A549 (cell line): ENCODE results near the gene MTTP. TPM values are rescaled to one million over a fixed set of nuclear protein-coding genes. Genes with fewer than 3 reads are reported as not detected.

ENCODE experiments used
- ATAC-seq, 2 experiments: fragments of 200-7000 bp in 1 of 2; fragments of >200 bp in 1 of 2; cut with Nextera tagmentation in 1 of 2; cut with Tn5 transposase in 1 of 2; 3 replicates each; pipeline versions ENCODE4 v1.8.0 to v1.9.1; 2018 to 2020; ENCODE audit warnings: mild to moderate bottlenecking in 1 of 2, moderate library complexity in 1 of 2
- CTCF ChIA-PET: fragments of 300-600 bp; sonication (Branson Sonifier 250); formaldehyde crosslinking; extraction: SDS; loops from one replicate; lab custom pipeline; 2021; ENCODE audit warnings: antibody characterized with exemption, inconsistent platforms; lab: Yijun Ruan, JAX
- POLR2A ChIA-PET: fragments of 350-600 bp; formaldehyde crosslinking; extraction: SDS; loops from one replicate; lab custom pipeline; 2021; ENCODE audit warnings: antibody characterized with exemption, inconsistent platforms; lab: Yijun Ruan, JAX
- DNase-seq, 2 experiments: peaks; one replicate each; pipeline versions ENCODE4 v3.0.0 to v3.0.0-alpha.2; 2011 to 2016; ENCODE audit warnings: low read depth in 1 of 2, low spot score in 1 of 2
- FAIRE-seq: peaks from 2 replicates; lab custom pipeline; 2011; peaks lifted over from hg19 to GRCh38; lab: Jason Lieb, UNC
- H3K27ac ChIP-seq, 2 experiments: fragments of >200 bp; sonication (Bioruptor Twin); formaldehyde crosslinking; 3 replicates each; pipeline ENCODE4 v1.5.1; 2016 to 2017
- H3K4me1 ChIP-seq: fragments of >200 bp; sonication (Bioruptor Twin); formaldehyde crosslinking; 3 replicates; pipeline ENCODE4 v1.6.1; 2016
- H3K4me2 ChIP-seq: fragments of >200 bp; sonication (Bioruptor Twin); formaldehyde crosslinking; 3 replicates; pipeline ENCODE4 v1.6.1; 2016
- H3K4me3 ChIP-seq: fragments of >200 bp; sonication (Bioruptor Twin); formaldehyde crosslinking; 3 replicates; pipeline ENCODE4 v1.5.1; 2016
- H3K9me3 ChIP-seq: fragments of >200 bp; sonication (Bioruptor Twin); formaldehyde crosslinking; 3 replicates; pipeline ENCODE4 v1.6.1; 2016
- CEBPB ChIP-seq, 2 experiments: fragments of >200 bp in 1 of 2; sonication (Bioruptor Twin) in 1 of 2; formaldehyde crosslinking in 1 of 2; IDR thresholded peaks; 2 replicates each; pipeline ENCODE4 v1.6.1; 2012 to 2016
- CHD2 ChIP-seq: fragments of 150-350 bp; IDR thresholded peaks from 2 replicates; pipeline ENCODE4 v1.6.1; 2014; ENCODE audit warnings: low read length; ENCODE audit not compliant: partially characterized antibody
- CHD4 ChIP-seq: fragments of 200-600 bp; sonication (generic); IDR thresholded peaks from 2 replicates; pipeline ENCODE4 v1.6.1; 2016; ENCODE audit warnings: antibody characterized with exemption, mild to moderate bottlenecking, borderline replicate concordance
- EHMT2 ChIP-seq: fragments of 200-600 bp; sonication (generic); IDR thresholded peaks from 2 replicates; pipeline ENCODE4 v1.6.1; 2016; ENCODE audit warnings: antibody characterized with exemption, low read depth, mild to moderate bottlenecking, moderate library complexity
- FOSB ChIP-seq: fragments of 250-450 bp; sonication (Bioruptor Pico); IDR thresholded peaks from 2 replicates; pipeline ENCODE4 v1.5.0; 2020; ENCODE audit warnings: mild to moderate bottlenecking, moderate library complexity
- HDAC2 ChIP-seq: fragments of 200-600 bp; sonication (generic); IDR thresholded peaks from 2 replicates; pipeline ENCODE4 v1.6.1; 2016
- HOXA7 ChIP-seq: fragments of 250-450 bp; sonication (Bioruptor Pico); IDR thresholded peaks from 2 replicates; pipeline ENCODE4 v1.5.0; 2020; ENCODE audit warnings: mild to moderate bottlenecking, moderate library complexity
- JUNB ChIP-seq: fragments of >200 bp; sonication (Bioruptor Twin); formaldehyde crosslinking; IDR thresholded peaks from 2 replicates; pipeline ENCODE4 v1.6.1; 2016
- KDM1A ChIP-seq: fragments of 200-600 bp; sonication (generic); IDR thresholded peaks from 2 replicates; pipeline ENCODE4 v1.6.1; 2016; ENCODE audit warnings: low read depth, mild to moderate bottlenecking
- KDM5A ChIP-seq: fragments of 200-600 bp; sonication (generic); IDR thresholded peaks from 2 replicates; pipeline ENCODE4 v1.6.1; 2016; ENCODE audit warnings: antibody characterized with exemption, mild to moderate bottlenecking
- MYC ChIP-seq: IDR thresholded peaks from 2 replicates; pipeline ENCODE4 v1.6.1; 2012; ENCODE audit warnings: mild to moderate bottlenecking, inconsistent platforms, low read length, improper control_type of control experiment, borderline replicate concordance
- NPAS2 ChIP-seq: fragments of 250-450 bp; sonication (Bioruptor Pico); IDR thresholded peaks from 2 replicates; pipeline ENCODE4 v1.8.0; 2022; ENCODE audit warnings: mild to moderate bottlenecking, moderate library complexity, borderline replicate concordance
- PHF8 ChIP-seq: fragments of 200-600 bp; sonication (generic); IDR thresholded peaks from 2 replicates; pipeline ENCODE4 v1.6.1; 2016; ENCODE audit warnings: low read depth, mild to moderate bottlenecking, antibody characterized with exemption, moderate library complexity, borderline replicate concordance
- POLR2A ChIP-seq: IDR thresholded peaks from 2 replicates; pipeline ENCODE4 v1.6.1; 2012; ENCODE audit warnings: mild to moderate bottlenecking, low read length
- POLR2AphosphoS2 ChIP-seq: conservative IDR thresholded peaks from 2 replicates; pipeline ENCODE4 v1.6.1; 2012; ENCODE audit warnings: low read length, improper control_type of control experiment, inconsistent platforms
- RAD21 ChIP-seq, 2 experiments: fragments of >200 bp in 1 of 2; sonication (Bioruptor Twin) in 1 of 2; formaldehyde crosslinking in 1 of 2; IDR thresholded peaks in 1 of 2; conservative IDR thresholded peaks in 1 of 2; 2 replicates in 1 of 2; 3 replicates in 1 of 2; pipeline ENCODE4 v1.6.1; 2012 to 2018; ENCODE audit warnings: inconsistent platforms in 1 of 2
- RCOR1 ChIP-seq: fragments of 150-350 bp; IDR thresholded peaks from 2 replicates; pipeline ENCODE4 v1.6.1; 2014; ENCODE audit warnings: antibody characterized with exemption, low read length, low read depth
- RFX5 ChIP-seq: fragments of 450-650 bp; IDR thresholded peaks from 2 replicates; pipeline ENCODE4 v1.7.1; 2014; ENCODE audit warnings: antibody characterized with exemption, mild to moderate bottlenecking, moderate library complexity
- RNF2 ChIP-seq: fragments of 200-600 bp; sonication (generic); IDR thresholded peaks from 2 replicates; pipeline ENCODE4 v1.6.1; 2016; ENCODE audit warnings: low read depth, mild to moderate bottlenecking, antibody characterized with exemption, moderate library complexity, borderline replicate concordance
- SREBF2 ChIP-seq: fragments of 450-650 bp; IDR thresholded peaks from 2 replicates; pipeline ENCODE4 v1.6.1; 2014; ENCODE audit warnings: mild to moderate bottlenecking, moderate library complexity
- TFCP2L1 ChIP-seq: fragments of 250-450 bp; sonication (Bioruptor Pico); IDR thresholded peaks from 2 replicates; pipeline ENCODE4 v1.5.0; 2021; ENCODE audit warnings: mild to moderate bottlenecking
- ZFP36 ChIP-seq: fragments of 450-650 bp; IDR thresholded peaks from 2 replicates; pipeline ENCODE4 v1.6.1; 2014; ENCODE audit warnings: borderline replicate concordance; ENCODE audit not compliant: partially characterized antibody
- ZNF302 ChIP-seq: fragments of 250-450 bp; sonication (Bioruptor Pico); IDR thresholded peaks from 2 replicates; pipeline ENCODE4 v1.9.0; 2021; ENCODE audit warnings: inconsistent platforms, mild to moderate bottlenecking, moderate library complexity
- WGBS: methylation state at CpG from one replicate; pipeline ENCODE4 v1.1.6; 2017; ENCODE audit errors: missing lambda C conversion rate; 5-methylcytosine and 5-hydroxymethylcytosine counted together
- polyA plus RNA-seq, 4 experiments: library from polyadenylated mRNA; depleted of rRNA in 3 of 4; stranded (reverse); fragments of >200 nt; fragmentation: RNase III in 1 of 4; extraction: RNeasy Plus Mini Kit Qiagen cat#74134 plus additional on column Dnase treatment in 1 of 4; gene quantifications; 2 replicates in 3 of 4; 3 replicates in 1 of 4; pipeline ENCODE4 v1.2.3, GENCODE V29; 2011 to 2017
- TF ChIP-seq, protein P1 (sequence below): IDR thresholded peaks from 2 replicates; pipeline ENCODE4 v1.6.1; 2012
- TF ChIP-seq, protein P2 (sequence below): IDR thresholded peaks from 2 replicates; pipeline ENCODE4 v1.6.1; 2012; ENCODE audit warnings: low read depth, borderline replicate concordance
- TF ChIP-seq, protein P3 (sequence below): fragments of 200-600 bp; sonication (generic); IDR thresholded peaks from 2 replicates; pipeline ENCODE4 v1.6.1; 2016; ENCODE audit warnings: antibody characterized with exemption, mild to moderate bottlenecking, moderate library complexity
- TF ChIP-seq, protein P4 (sequence below): fragments of >200 bp; sonication (Bioruptor Twin); formaldehyde crosslinking; IDR thresholded peaks from 3 replicates; pipeline ENCODE4 v1.6.1; 2016
- TF ChIP-seq, protein P5 (sequence below): fragments of >200 bp; sonication (Bioruptor Twin); formaldehyde crosslinking; IDR thresholded peaks from 2 replicates; pipeline ENCODE4 v1.6.1; 2016
- TF ChIP-seq, protein P6 (sequence below): IDR thresholded peaks from 2 replicates; pipeline ENCODE4 v1.6.1; 2012

Gene MTTP
- polyA plus RNA-seq, 2 of the 4 experiments (the other 2 are of a cell fraction) = 0.03 TPM; not detected in 1

DNA sequence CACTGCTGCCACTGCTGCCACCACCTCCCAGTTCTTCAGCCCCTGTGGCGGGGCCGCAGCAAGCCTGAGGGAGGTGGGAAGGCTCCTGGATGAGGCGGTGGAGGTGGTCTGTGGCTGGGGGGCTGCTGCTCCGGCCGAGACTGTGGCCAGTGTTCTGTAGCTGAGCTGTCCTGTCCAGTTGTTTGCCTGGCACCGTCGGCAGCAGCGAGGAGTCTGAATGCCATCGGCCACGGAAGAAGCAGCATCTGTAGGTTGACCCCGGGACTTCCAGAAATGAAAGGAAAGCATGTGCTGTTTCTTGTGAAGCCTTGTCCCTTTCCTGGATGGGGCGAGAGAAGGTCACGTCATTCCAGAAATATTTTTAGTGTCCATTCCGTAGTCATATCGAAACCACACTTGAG is 79.7 kb downstream of the MTTP start:
- H3K9me3 ChIP-seq = no peaks in the 10 kb centered on the region
- 56% methylated on average over 5 of the region's 15 CpGs for WGBS
- no peak overlapping the region for H3K4me2 ChIP-seq
- no peak overlapping the region for H3K27ac ChIP-seq
- H3K4me1 ChIP-seq = no peaks in the 10 kb centered on the region
- POLR2A ChIA-PET = no interaction called here
- no peak for DNase-seq
- CTCF ChIA-PET = no interaction called here
- no peak overlapping the region for H3K4me3 ChIP-seq
- TF ChIP-seq RFX5 (no peak), TFCP2L1 (no peak), CEBPB (IDR thresholded peaks at IDR 0.05) (no peak), JUNB (no peak), POLR2A (no peak), RNF2 (no peak), HOXA7 (CRISPR knock-in tag) (no peak), FOSB (CRISPR knock-in tag) (no peak), EHMT2 (no peak), CHD2 (no peak), CHD4 (no peak), ZFP36 (no peak), HDAC2 (no peak), RCOR1 (no peak), ZNF302 (no peak)
- TF ChIP-seq, protein P1, sequence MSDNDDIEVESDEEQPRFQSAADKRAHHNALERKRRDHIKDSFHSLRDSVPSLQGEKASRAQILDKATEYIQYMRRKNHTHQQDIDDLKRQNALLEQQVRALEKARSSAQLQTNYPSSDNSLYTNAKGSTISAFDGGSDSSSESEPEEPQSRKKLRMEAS = no peak
- TF ChIP-seq, protein P2, sequence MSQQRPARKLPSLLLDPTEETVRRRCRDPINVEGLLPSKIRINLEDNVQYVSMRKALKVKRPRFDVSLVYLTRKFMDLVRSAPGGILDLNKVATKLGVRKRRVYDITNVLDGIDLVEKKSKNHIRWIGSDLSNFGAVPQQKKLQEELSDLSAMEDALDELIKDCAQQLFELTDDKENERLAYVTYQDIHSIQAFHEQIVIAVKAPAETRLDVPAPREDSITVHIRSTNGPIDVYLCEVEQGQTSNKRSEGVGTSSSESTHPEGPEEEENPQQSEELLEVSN = no peak
- TF ChIP-seq, protein P3, sequence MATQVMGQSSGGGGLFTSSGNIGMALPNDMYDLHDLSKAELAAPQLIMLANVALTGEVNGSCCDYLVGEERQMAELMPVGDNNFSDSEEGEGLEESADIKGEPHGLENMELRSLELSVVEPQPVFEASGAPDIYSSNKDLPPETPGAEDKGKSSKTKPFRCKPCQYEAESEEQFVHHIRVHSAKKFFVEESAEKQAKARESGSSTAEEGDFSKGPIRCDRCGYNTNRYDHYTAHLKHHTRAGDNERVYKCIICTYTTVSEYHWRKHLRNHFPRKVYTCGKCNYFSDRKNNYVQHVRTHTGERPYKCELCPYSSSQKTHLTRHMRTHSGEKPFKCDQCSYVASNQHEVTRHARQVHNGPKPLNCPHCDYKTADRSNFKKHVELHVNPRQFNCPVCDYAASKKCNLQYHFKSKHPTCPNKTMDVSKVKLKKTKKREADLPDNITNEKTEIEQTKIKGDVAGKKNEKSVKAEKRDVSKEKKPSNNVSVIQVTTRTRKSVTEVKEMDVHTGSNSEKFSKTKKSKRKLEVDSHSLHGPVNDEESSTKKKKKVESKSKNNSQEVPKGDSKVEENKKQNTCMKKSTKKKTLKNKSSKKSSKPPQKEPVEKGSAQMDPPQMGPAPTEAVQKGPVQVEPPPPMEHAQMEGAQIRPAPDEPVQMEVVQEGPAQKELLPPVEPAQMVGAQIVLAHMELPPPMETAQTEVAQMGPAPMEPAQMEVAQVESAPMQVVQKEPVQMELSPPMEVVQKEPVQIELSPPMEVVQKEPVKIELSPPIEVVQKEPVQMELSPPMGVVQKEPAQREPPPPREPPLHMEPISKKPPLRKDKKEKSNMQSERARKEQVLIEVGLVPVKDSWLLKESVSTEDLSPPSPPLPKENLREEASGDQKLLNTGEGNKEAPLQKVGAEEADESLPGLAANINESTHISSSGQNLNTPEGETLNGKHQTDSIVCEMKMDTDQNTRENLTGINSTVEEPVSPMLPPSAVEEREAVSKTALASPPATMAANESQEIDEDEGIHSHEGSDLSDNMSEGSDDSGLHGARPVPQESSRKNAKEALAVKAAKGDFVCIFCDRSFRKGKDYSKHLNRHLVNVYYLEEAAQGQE = no peak
- TF ChIP-seq, protein P4, sequence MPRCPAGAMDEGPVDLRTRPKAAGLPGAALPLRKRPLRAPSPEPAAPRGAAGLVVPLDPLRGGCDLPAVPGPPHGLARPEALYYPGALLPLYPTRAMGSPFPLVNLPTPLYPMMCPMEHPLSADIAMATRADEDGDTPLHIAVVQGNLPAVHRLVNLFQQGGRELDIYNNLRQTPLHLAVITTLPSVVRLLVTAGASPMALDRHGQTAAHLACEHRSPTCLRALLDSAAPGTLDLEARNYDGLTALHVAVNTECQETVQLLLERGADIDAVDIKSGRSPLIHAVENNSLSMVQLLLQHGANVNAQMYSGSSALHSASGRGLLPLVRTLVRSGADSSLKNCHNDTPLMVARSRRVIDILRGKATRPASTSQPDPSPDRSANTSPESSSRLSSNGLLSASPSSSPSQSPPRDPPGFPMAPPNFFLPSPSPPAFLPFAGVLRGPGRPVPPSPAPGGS = no peak
- ATAC-seq = no peak
- FAIRE-seq = no peak

DNA sequence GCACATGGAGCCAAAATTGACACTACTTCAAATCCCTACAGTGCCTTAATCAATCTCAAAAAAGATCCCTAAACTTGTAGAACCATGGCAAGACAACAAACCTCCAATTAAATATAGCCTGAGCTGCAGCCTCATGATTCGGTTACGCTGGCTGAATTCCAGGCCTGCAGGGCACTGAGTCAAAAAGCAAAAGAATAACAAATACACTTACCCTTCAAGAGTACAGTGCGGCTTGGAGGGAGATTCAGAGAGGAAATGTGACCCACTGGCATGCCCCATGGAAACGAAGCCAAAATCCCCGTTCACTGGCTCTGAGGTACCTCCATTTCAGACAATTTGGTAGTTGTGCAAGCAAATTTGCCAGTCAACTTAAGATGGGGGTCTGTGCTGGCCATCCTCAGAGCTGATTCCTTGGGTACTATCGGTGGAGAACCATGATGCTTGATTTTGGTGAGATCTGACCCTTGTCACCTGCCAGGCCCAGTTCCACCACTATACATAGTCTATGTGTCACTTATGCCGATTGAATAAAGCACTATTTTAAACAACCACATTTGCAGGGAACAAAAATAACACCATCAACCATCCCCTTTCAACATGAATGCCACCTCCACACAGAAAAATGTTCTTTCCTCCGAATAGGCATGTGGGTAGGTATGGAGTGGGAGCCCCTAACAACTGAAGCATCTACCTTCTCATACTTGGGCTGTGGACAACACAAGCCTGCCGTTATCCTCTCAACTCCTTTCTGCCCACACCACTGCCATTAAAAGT is 80.9 kb downstream of the MTTP start:
- H3K27ac ChIP-seq = no peak overlapping the region
- no peak overlapping the region for H3K4me2 ChIP-seq
- no peak for FAIRE-seq
- ChIA-PET CTCF (no interaction called here), POLR2A (no interaction called here)
- WGBS = 52% methylated on average over 9 of the region's 9 CpGs
- H3K4me3 ChIP-seq = no peak overlapping the region
- DNase-seq = no peak
- ATAC-seq = no peak
- H3K4me1 ChIP-seq = no peaks in the 10 kb centered on the region
- no peaks in the 10 kb centered on the region for H3K9me3 ChIP-seq
- TF ChIP-seq, protein P5, sequence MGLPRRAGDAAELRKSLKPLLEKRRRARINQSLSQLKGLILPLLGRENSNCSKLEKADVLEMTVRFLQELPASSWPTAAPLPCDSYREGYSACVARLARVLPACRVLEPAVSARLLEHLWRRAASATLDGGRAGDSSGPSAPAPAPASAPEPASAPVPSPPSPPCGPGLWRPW = no peak
- TF ChIP-seq RAD21 (conservative IDR thresholded peaks at IDR 0.05 in 1 of 2, IDR thresholded peaks at IDR 0.05 in 1 of 2) (no peak), KDM5A (no peak), POLR2A (no peak), ZNF302 (no peak), FOSB (CRISPR knock-in tag) (no peak), SREBF2 (no peak), PHF8 (no peak), MYC (no peak), NPAS2 (no peak), KDM1A (no peak), RCOR1 (no peak), EHMT2 (no peak), POLR2AphosphoS2 (no peak)
- TF ChIP-seq, protein P6, sequence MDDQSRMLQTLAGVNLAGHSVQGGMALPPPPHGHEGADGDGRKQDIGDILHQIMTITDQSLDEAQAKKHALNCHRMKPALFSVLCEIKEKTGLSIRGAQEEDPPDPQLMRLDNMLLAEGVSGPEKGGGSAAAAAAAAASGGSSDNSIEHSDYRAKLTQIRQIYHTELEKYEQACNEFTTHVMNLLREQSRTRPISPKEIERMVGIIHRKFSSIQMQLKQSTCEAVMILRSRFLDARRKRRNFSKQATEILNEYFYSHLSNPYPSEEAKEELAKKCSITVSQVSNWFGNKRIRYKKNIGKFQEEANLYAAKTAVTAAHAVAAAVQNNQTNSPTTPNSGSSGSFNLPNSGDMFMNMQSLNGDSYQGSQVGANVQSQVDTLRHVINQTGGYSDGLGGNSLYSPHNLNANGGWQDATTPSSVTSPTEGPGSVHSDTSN = no peak
